Breast epithelium (tissue), 4 donors: ENCODE measurements around the gene SRSF4. TPM values are rescaled to one million over a fixed set of nuclear protein-coding genes. Genes with fewer than 3 reads are reported as not detected.
A peak's percentile ranks its signal among the peaks of the same experiment; 100 is the strongest.

Source experiments
- DNase-seq, 2 donors: peaks; one replicate each; pipeline ENCODE4 v3.0.0-alpha.2; 2019; ENCODE audit warnings: low spot score in 2 of 2
- H3K27ac ChIP-seq, 2 donors: fragments of 200-600 bp; sonication (generic) in 1 of 2; one replicate each; pipeline ENCODE4 v1.5.1; 2016 to 2019; ENCODE audit warnings: mild to moderate bottlenecking in 1 of 2
- H3K27me3 ChIP-seq, 2 donors: fragments of 200-600 bp; sonication (generic) in 1 of 2; one replicate each; pipeline versions ENCODE4 v1.5.1 to v1.6.0; 2017 to 2019; ENCODE audit warnings: control low read depth in 1 of 2, mild to moderate bottlenecking in 1 of 2
- H3K36me3 ChIP-seq: fragments of 200-600 bp; one replicate; pipeline ENCODE4 v1.5.1; 2019
- H3K4me1 ChIP-seq, 2 donors: fragments of 200-600 bp; sonication (generic); one replicate each; pipeline ENCODE4 v1.5.1; 2016 to 2019; ENCODE audit warnings: control low read depth in 1 of 2
- H3K4me3 ChIP-seq, 3 donors: fragments of 200-600 bp; sonication (generic); 1 replicate in 2 of 3; 2 replicates in 1 of 3; pipeline ENCODE4 v1.5.1; 2016 to 2019; ENCODE audit warnings: mild to moderate bottlenecking in 3 of 3, moderate library complexity in 2 of 3
- H3K9me3 ChIP-seq, 2 donors: fragments of 200-600 bp; sonication (generic) in 1 of 2; one replicate each; pipeline ENCODE4 v1.5.1; 2016 to 2019; ENCODE audit warnings: control low read depth in 1 of 2
- POLR2A ChIP-seq: fragments of 450-650 bp; IDR thresholded peaks from one replicate; pipeline ENCODE4 v1.6.1; 2016; ENCODE audit warnings: antibody characterized with exemption, mild to moderate bottlenecking, moderate library complexity
- POLR2AphosphoS5 ChIP-seq, 3 donors: sonication (generic); formaldehyde crosslinking; IDR thresholded peaks; one replicate each; pipeline ENCODE4 v1.6.1; 2017; ENCODE audit warnings: antibody characterized with exemption in 3 of 3
- intact Hi-C: fragments of 100-400 bp; cut with DNase I; formaldehyde crosslinking; loops from one replicate; pipeline ENCODE4 v1.15.1; 2023; ENCODE audit warnings: low total_unique reads
- total RNA-seq, 3 donors: library from RNA; depleted of rRNA; stranded (reverse); fragments of >200 nt; gene quantifications; one replicate each; pipeline ENCODE4 v1.1.0, GENCODE V29; 2016
- TF ChIP-seq, protein P1 (sequence below), 3 donors: fragments of 450-650 bp; IDR thresholded peaks; one replicate each; pipeline ENCODE4 v1.5.1; 2016 to 2017; ENCODE audit warnings: antibody characterized with exemption in 3 of 3, mild to moderate bottlenecking in 3 of 3, moderate library complexity in 3 of 3

The SRSF4 gene
- total RNA-seq, 3 donors from 2014 or later = 79.7 to 86.2 (median 85.2) TPM

DNA sequence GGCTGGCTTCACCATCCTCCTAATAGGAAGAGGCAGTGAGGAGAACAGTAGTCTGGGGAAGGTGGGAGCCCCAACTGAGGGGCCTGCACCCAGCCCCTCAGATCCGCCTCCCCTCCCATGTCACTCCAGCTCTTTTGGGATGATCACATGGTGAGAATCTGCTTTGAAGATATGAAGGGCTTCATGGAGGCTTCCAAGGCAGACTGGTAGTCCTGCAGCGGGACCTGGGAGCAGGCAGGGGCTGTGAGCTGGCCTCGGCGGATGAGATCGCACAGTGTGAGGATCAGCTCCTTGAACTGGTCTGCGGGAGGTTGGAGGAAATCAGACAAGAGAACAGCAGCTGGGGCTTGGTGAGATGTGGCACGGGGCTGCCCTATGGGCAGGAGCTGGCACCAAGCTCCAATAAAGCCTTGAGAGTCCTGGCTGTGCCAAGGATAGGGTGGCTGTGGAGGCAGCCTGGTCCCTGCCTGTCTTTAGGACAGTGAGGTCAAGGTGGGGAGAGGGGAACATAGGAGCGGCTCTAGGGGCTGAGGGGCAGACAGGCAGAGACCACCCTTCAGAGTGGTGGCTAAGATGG is 12.3 kb upstream of the SRSF4 start:
- DNase-seq = no peak
- H3K36me3 ChIP-seq = no peaks in the 10 kb centered on the region
- H3K4me1 ChIP-seq = no peaks in the 10 kb centered on the region
- intact Hi-C loops = no loop called here
- H3K9me3 ChIP-seq = no peaks in the 10 kb centered on the region
- no peak overlapping the region for H3K27ac ChIP-seq
- TF ChIP-seq POLR2AphosphoS5 (IDR thresholded peaks at IDR 0.05) = no peak
- TF ChIP-seq, protein P1, sequence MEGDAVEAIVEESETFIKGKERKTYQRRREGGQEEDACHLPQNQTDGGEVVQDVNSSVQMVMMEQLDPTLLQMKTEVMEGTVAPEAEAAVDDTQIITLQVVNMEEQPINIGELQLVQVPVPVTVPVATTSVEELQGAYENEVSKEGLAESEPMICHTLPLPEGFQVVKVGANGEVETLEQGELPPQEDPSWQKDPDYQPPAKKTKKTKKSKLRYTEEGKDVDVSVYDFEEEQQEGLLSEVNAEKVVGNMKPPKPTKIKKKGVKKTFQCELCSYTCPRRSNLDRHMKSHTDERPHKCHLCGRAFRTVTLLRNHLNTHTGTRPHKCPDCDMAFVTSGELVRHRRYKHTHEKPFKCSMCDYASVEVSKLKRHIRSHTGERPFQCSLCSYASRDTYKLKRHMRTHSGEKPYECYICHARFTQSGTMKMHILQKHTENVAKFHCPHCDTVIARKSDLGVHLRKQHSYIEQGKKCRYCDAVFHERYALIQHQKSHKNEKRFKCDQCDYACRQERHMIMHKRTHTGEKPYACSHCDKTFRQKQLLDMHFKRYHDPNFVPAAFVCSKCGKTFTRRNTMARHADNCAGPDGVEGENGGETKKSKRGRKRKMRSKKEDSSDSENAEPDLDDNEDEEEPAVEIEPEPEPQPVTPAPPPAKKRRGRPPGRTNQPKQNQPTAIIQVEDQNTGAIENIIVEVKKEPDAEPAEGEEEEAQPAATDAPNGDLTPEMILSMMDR (IDR thresholded peaks at IDR 0.05) = no peak
- H3K4me3 ChIP-seq = no peak overlapping the region
- no peaks in the 10 kb centered on the region for H3K27me3 ChIP-seq

DNA sequence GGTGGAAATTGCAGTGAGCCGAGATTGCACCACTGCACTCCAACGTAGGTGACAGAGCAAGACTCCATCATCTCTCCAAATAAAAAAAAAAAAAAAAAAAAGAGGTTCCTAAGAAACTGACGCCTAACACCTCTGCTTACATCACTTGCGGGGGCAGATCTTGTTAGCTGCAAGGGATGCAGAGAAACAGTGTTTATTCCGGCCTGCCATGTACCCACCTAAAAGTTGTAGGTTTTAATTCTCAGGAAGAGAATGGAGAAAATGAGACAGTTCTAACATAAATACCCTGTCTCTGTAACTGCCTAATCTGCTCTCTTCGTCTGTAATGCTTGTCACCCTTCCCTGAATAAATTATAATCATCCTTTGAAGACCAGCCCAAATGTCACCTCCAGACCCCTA is 9.0 kb upstream of the SRSF4 start:
- H3K4me3 ChIP-seq = no peak overlapping the region
- H3K27ac ChIP-seq = no peak overlapping the region
- no peaks in the 10 kb centered on the region for H3K27me3 ChIP-seq
- TF ChIP-seq, protein P1 (IDR thresholded peaks at IDR 0.05) = no peak
- intact Hi-C loops = no loop called here
- no peak for DNase-seq
- H3K9me3 ChIP-seq = no peaks in the 10 kb centered on the region
- no peaks in the 10 kb centered on the region for H3K36me3 ChIP-seq
- H3K4me1 ChIP-seq = no peaks in the 10 kb centered on the region

DNA sequence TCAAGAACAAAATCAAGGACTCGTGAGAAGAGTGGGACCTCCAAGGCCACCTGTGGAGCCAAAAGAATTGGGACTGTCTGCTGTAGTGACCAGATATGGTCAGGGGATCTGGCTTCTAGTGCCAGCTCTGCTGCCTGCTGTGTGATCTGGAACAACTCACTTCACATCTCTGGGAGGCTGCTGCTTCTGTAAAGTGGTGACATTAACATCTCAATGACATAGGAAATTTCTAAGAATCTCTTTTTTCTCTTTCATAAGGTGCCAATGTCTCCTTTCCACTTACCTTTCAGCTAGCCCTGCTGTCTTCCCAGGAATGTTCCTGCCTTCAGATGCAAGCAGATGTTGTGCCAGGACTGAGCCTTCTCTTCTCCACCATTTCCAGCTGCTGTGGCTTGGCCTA is 5.0 kb upstream of the SRSF4 start:
- Histone ChIP-seq H3K4me1 (no peaks in the 10 kb centered on the region), H3K4me3 (no peak overlapping the region), H3K27ac (no peak overlapping the region), H3K9me3 (no peaks in the 10 kb centered on the region), H3K36me3 (no peaks in the 10 kb centered on the region), H3K27me3 (no peaks in the 10 kb centered on the region)
- DNase-seq = no peak
- intact Hi-C loops = no loop called here
- TF ChIP-seq POLR2A (no peak), POLR2AphosphoS5 (IDR thresholded peaks at IDR 0.05) (no peak)
- TF ChIP-seq, protein P1 (IDR thresholded peaks at IDR 0.05) = no peak

DNA sequence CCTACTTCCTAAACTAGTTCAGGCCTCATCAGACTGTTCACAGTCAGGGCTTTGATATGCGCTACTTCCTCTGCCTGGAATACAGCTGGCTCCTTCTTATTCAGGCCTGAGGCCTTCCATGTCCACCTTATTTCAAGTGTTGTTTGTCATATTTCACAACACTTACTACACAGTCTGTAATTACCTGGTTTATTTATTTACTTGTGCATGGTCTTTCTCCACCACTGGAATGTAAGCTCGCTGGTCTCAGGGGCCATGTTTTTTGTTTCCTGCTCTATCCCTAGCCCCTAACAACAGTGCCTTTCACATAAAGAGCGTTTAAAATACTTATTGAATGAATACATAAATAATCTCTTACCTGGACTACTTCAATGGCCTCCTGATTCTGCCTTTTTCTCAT is 4.6 kb upstream of the SRSF4 start:
- H3K27me3 ChIP-seq = no peaks in the 10 kb centered on the region
- peak overlapping the region in 1 of 2 donors; percentile 29 for H3K27ac ChIP-seq
- intact Hi-C loops = no loop called here
- H3K4me3 ChIP-seq = no peak overlapping the region
- no peaks in the 10 kb centered on the region for H3K36me3 ChIP-seq
- H3K4me1 ChIP-seq = no peaks in the 10 kb centered on the region
- TF ChIP-seq, protein P1 (IDR thresholded peaks at IDR 0.05) = no peak
- TF ChIP-seq POLR2A (no peak), POLR2AphosphoS5 (IDR thresholded peaks at IDR 0.05) (no peak)
- H3K9me3 ChIP-seq = no peaks in the 10 kb centered on the region
- no peak for DNase-seq

DNA sequence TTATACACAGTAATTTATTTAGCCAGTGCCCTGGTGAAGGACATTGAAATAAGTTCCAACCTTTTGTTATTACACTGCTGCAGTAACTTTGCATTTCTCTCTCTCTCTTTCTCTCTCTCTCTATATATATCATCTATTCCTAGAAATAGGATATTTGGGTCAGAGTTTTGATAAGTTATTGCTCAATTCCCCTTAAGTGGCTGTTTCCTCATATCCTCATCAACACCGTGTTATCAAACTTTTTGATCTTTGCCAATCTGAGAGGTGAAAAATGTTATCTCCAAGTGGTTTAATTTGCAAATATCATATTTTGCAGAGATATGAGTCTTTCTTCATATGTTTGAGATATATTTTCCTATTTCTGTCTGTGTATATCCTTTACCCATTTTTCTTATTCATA is 1.6 kb upstream of the SRSF4 start:
- intact Hi-C loops = no loop called here
- H3K4me1 ChIP-seq = peaks cover 0 to 4% of the 10 kb centered on the region in 2 donors
- TF ChIP-seq, protein P1 (IDR thresholded peaks at IDR 0.05) = no peak
- no peak for TF ChIP-seq POLR2A
- TF ChIP-seq POLR2AphosphoS5 (IDR thresholded peaks at IDR 0.05) = no peak

More for the DNA sequence above, 1.6 kb upstream of the SRSF4 start:
- H3K27ac ChIP-seq = no peak overlapping the region
- H3K4me3 ChIP-seq = no peak overlapping the region
- no peak for DNase-seq
- H3K36me3 ChIP-seq = no peaks in the 10 kb centered on the region
- no peaks in the 10 kb centered on the region for H3K27me3 ChIP-seq
- H3K9me3 ChIP-seq = no peaks in the 10 kb centered on the region
